ENCODE measurements around the gene POLA2. TPM values are rescaled to one million over a fixed set of nuclear protein-coding genes. Genes with fewer than 3 reads are reported as not detected.
A peak's percentile ranks its signal among the peaks of the same experiment; 100 is the strongest.
"Not testable (repeated sequence)": the region's sequence is repeated elsewhere in the genome, so short reads cannot be mapped to it uniquely, and the experiment has no call there.

The POLA2 gene
- polyA plus RNA-seq, 3 donors, result 27.6 to 35.0 (median 30.3) TPM

DNA sequence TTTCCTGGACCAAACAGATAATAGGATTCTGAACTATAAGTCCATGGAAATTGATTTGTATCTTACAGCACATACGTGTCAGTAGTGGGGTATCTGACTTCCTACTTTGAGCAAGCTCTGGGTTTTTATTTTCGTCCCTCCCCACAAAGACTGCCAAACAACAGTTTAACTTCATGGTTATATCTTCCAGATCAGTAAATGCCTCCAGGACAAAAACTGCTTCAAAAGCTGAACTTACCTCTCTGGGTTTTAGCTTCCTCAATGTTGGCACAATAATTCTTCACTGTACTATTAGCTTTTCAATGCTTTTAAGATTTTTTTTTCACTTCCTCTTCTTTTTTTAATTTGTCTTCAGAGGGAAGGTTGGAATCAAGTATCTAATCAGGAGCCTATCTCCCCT lies 67.7 kb downstream of the POLA2 start:
- DNase-seq, result no peak

DNA sequence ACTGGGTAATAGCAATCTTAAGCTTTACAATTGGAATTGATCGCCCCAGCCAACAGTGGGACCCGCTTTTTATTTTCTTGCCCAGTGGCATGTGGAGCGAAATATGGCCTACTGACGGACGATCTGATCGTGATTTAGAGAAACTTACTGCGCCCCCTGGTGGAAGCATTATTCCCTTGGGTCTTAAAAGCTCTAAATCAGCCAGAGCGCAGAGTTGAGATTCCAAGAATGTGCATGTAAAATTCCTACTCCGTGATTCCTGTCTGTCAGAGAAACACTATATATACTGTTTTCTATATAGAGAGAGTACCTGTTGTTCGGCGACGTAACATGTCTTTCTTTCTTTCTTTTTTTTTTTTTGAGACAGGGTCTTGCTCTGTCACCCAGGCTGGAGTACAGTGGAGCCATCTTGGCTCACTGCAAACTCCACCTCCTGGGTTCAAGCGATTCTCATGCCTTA lies 68.2 kb downstream of the POLA2 start:
- peak; percentile 93 for DNase-seq

DNA sequence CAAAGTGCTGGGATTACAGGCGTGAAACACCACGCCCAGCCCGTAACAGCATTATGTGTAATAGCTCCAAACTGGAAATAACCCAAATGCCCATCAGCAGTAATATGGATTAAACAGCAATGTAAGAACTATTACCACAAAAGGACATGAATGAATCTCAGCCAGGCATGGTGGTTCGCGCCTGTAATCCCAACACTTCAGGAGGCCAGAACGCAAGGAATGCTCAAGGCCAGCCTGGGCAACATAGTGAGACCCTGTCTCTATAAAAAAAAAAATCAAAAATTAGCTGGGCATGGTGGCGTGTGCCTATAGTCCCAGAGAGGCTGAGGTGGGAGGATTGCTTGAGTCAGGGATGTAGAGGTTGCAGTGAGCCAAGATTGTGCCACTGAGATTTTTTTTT lies 68.8 kb downstream of the POLA2 start:
- no peak for DNase-seq

DNA sequence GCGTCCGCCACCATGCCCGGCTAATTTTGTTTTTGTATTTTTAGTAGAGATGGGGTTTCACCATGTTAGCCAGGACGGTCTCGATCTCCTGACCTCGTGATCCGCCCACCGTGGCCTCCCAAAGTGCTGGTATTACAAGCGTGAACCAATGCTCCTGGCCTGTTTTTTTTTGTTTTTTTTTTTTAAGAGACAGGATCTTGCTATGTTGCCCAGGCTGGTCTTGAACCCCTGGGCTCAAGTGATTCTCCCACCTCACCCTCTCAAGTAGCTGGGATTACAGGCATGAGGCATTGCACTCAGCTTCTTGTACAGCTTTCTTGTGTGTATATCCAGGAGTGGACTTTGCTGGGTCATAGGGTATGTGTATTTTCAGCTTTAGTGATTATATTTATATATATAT lies 70.8 kb downstream of the POLA2 start:
- not testable (repeated sequence) for DNase-seq

DNA sequence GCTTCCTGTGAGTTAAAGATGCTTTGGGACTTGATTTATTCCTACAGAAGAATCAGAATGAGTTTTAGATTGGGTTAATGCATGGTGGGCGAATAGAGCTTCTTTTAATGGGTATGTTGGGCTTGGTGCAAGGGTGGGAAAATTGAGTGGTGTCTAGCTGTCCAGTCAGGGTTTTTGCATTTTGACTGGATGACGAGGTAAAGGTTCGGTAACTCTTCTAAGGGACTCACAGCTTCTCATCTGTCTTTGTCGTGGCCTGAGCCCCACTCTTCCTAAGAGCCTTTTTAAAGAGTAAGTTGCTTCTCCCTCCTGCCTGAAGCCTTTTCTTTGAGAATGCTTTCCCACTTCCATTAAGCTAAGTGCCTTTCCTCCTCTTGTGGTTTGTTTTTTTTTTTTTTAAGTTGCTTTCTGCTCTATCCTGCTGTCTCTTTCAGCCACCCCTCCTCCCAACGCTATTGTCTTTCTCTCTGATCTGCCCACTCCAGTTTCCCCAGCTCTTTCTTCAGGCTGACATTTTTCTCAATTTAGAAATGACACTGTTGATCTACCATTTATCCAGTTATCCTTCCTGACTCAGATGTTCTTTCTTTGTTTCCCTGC lies 73.0 kb downstream of the POLA2 start:
- DNase-seq, result no peak

DNA sequence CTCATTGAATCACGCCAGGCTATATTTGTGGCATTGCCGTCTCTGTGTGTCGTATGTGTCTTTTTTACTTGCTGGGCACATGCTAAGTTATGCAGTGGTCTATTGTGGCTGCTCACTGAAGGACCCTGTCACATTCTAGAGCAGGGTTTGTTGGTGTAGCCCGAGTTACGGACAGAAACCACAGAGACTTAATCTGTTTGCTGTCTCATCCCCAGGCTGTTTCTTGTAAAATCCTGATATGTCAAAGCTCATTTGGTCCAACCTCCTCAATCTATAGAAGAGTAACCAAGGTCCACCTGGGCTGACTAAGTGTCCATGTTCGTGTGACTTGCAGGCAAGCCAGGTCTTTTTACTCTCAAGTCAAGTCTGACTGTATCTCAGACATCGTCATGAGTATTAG lies 76.9 kb downstream of the POLA2 start:
- no peak for DNase-seq

DNA sequence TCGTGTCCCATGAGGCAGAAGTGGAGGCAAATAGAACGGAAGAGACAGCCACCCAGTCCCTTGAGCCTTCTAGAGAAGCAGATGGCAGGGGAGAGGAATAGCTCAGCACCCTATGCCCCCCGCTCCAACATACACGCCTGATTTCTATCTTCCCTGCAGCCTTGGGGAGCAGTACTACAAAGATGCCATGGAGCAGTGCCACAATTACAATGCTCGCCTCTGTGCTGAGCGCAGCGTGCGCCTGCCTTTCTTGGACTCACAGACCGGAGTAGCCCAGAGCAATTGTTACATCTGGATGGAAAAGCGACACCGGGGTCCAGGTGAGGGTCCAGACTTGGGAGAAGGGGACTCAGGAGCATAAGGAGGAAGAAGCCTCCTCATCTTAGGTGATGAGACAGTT lies 78.5 kb downstream of the POLA2 start:
- no peak for DNase-seq

DNA sequence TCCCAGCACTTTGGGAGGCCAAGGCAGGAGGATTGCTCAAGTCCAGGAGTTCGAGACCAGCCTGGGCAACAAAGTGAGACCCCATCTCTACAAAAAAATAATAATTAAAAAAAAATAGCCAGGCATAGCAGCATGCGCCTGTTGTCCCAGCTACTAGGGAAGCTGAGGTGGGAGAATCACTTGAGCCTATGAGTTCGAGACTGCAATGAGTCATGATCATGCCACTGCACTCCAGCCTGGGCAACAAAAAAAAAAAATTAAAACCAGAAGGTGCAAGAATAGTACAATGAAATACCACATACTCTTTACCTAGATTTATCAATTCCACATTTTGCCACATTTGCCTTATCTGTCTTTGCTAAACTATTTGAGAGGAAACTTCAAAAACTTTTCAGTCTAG lies 80.1 kb downstream of the POLA2 start:
- no peak for DNase-seq

Other genes with a start within 250 kb of the POLA2 start
- gene ARL2, start 247.8 kb upstream of the POLA2 start, polyA plus RNA-seq (ENCODE audit: insufficient read length in 3 of 3), result 10 to 100 TPM; 62.8 to 73.0 (median 71.0) TPM
- gene SNX15, start 234.5 kb upstream of the POLA2 start, polyA plus RNA-seq (ENCODE audit: insufficient read length in 3 of 3), result 10 to 100 TPM; 31.7 to 32.7 (median 32.0) TPM
- 10 to 100 TPM; 14.1 to 18.2 (median 14.6) TPM for gene SAC3D1, start 220.8 kb upstream of the POLA2 start, polyA plus RNA-seq (ENCODE audit: insufficient read length in 3 of 3)
- gene NAALADL1, start 203.4 kb upstream of the POLA2 start, polyA plus RNA-seq (ENCODE audit: insufficient read length in 3 of 3), result 10 to 100 TPM in 2 of 3 donors, 1 to 10 TPM in 1; 8.7 to 13.5 (median 11.3) TPM
- gene CDCA5, start 177.9 kb upstream of the POLA2 start, polyA plus RNA-seq (ENCODE audit: insufficient read length in 3 of 3), result 10 to 100 TPM; 18.3 to 23.6 (median 22.6) TPM
- gene ZFPL1, start 177.7 kb upstream of the POLA2 start, polyA plus RNA-seq (ENCODE audit: insufficient read length in 3 of 3), result 10 to 100 TPM; 30.4 to 37.1 (median 35.4) TPM
- 100 to 1,000 TPM; 120 to 154 (median 140) TPM for gene VPS51, start 165.7 kb upstream of the POLA2 start, polyA plus RNA-seq (ENCODE audit: insufficient read length in 3 of 3)
- 100 to 1,000 TPM in 1 of 3 donors, 10 to 100 TPM in 2; 88.7 to 100 (median 97.5) TPM for gene TM7SF2, start 150.1 kb upstream of the POLA2 start, polyA plus RNA-seq (ENCODE audit: insufficient read length in 3 of 3)
- gene ZNHIT2, start 144.3 kb upstream of the POLA2 start, polyA plus RNA-seq (ENCODE audit: insufficient read length in 3 of 3), result 10 to 100 TPM in 1 of 3 donors, 1 to 10 TPM in 2; 7.8 to 12.4 (median 9.9) TPM
- 100 to 1,000 TPM; 706 to 910 (median 772) TPM for gene FAU, start 139.8 kb upstream of the POLA2 start, polyA plus RNA-seq (ENCODE audit: insufficient read length in 3 of 3)
- gene MRPL49, start 139.6 kb upstream of the POLA2 start, polyA plus RNA-seq (ENCODE audit: insufficient read length in 3 of 3), result 10 to 100 TPM; 58.8 to 63.2 (median 63.2) TPM
- 10 to 100 TPM; 48.6 to 51.8 (median 49.6) TPM for gene SYVN1, start 127.4 kb upstream of the POLA2 start, polyA plus RNA-seq (ENCODE audit: insufficient read length in 3 of 3)
- under 1 TPM in 1 of 3 donors, not detected in 2; 0.17 TPM for gene SPDYC, start 91.7 kb upstream of the POLA2 start, polyA plus RNA-seq (ENCODE audit: insufficient read length in 3 of 3)
- 100 to 1,000 TPM; 109 to 112 (median 109) TPM for gene CAPN1, start 80.0 kb upstream of the POLA2 start, polyA plus RNA-seq (ENCODE audit: insufficient read length in 3 of 3)
- 10 to 100 TPM; 10.2 to 18.6 (median 12.9) TPM for gene CDC42EP2, start 52.9 kb downstream of the POLA2 start, polyA plus RNA-seq (ENCODE audit: insufficient read length in 3 of 3)
- 100 to 1,000 TPM in 1 of 3 donors, 10 to 100 TPM in 2; 96.7 to 102 (median 98.0) TPM for gene DPF2, start 71.9 kb downstream of the POLA2 start, polyA plus RNA-seq (ENCODE audit: insufficient read length in 3 of 3)
- under 1 TPM; 0.55 to 0.78 (median 0.61) TPM for gene TIGD3, start 92.8 kb downstream of the POLA2 start, polyA plus RNA-seq (ENCODE audit: insufficient read length in 3 of 3)
- 1 to 10 TPM; 5.6 to 8.7 (median 8.1) TPM for gene SLC25A45, start 120.7 kb downstream of the POLA2 start, polyA plus RNA-seq (ENCODE audit: insufficient read length in 3 of 3)
- gene FRMD8, start 124.7 kb downstream of the POLA2 start, polyA plus RNA-seq (ENCODE audit: insufficient read length in 3 of 3), result 10 to 100 TPM; 20.4 to 26.7 (median 21.0) TPM
- 100 to 1,000 TPM; 120 to 327 (median 277) TPM for gene NEAT1, start 160.8 kb downstream of the POLA2 start, polyA plus RNA-seq (ENCODE audit: insufficient read length in 3 of 3)
- gene MALAT1, start 237.1 kb downstream of the POLA2 start, polyA plus RNA-seq (ENCODE audit: insufficient read length in 3 of 3), result 1,000 to 10,000 TPM in 2 of 3 donors, 100 to 1,000 TPM in 1; 788 to 1,101 (median 1,002) TPM

All from renal pelvis (tissue), 4 donors.